HT1080 (cell line): Measurements from ENCODE around the gene ADARB1. TPM values are rescaled to one million over a fixed set of nuclear protein-coding genes. Genes with fewer than 3 reads are reported as not detected.

Experiments used
- DNase-seq: peaks from one replicate; pipeline ENCODE4 v3.0.0-alpha.2; 2015; ENCODE audit warnings: low read depth
- total RNA-seq: library from RNA; depleted of rRNA; stranded (reverse); fragments of >200 nt; shearing (Covaris generic); gene quantifications from 2 replicates; pipeline ENCODE4 v1.2.3, GENCODE V29; 2014; rRNA removed

ADARB1 gene
- total RNA-seq, 1 experiment from 2014 or later, result 22.4 TPM

DNA sequence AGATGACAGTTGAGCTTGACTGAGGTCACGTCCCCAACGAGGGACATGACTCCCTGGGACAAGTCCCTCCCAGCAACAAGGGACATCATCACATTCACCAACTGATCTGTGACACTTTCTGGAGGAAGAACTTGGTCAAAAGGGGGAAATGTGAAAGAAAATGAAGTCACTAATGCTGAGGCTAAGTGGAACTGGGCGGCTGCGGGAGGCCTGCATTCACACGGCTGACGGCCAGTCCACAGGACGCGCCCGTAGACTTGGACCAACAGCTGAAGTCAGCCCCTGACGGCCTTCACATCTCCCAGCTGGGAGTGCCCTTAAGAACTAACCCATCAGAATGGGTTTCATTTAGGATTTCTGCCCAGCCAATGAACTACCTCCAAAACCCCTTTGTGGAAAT, 186.7 kb downstream of the ADARB1 start:
- DNase-seq, result no peak

DNA sequence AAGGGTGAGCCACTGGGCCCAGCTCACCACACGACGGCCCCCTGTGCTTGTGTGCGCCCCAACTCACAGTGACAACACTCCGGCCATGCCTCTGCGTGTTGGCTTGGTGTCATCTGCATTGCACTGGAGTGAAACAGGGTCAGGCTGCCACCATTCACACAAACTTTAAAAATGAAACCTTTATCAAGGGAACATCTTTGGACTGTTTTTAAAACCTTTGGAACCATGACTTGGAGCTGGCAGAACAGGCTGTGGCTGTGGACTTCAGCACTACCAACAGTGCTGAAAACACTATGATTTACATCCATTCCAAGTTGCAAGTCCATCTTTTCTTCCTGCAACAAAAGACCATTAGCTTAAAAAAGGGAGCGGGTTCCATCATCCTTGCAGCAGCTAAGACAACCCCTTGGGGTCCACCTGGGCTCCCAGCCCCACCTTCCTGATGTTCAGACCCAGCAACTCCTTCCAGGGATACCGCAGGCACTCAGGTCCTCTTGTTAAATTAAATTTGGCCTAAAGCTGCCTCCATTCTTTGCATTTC, 187.7 kb downstream of the ADARB1 start:
- DNase-seq, result no peak

DNA sequence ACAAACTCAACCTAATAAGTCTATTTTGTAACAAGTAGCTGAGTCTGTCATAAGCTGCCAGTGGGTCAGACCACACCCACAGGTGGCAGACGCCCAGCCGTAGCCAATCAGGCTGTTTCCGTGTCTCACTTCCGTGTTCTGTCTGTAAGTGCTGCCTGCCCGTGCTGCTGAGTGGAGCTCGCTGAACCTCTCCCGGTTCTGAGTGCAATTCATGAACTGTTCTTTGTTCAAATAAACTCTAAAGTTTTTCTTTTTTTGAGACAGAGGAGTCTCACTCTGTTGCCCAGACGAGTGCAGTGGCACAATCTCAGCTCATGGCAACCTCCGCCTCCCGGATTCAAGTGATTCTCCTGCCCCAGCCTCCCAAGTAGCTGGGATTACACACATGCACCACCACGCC, 188.2 kb downstream of the ADARB1 start:
- DNase-seq, result no peak

DNA sequence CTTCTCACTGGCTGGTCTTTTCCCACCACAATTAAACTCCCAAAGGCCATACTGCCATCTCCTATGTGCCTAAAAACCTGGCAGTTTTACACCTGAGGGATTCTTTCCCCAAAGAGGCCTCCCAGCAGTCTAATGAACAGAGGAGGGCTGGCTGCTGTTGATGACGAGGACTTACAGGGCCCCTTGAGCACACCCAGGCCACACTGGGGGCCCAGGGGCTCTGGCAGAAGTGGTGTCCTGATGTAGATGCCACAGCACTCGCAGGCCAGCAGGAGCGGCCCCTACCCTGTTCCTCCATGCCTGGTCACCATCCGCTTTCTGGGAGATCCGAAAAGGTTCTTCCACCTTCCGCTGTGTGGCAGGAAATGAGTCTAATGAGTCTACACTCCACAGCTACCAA, 189.2 kb downstream of the ADARB1 start:
- no peak for DNase-seq

DNA sequence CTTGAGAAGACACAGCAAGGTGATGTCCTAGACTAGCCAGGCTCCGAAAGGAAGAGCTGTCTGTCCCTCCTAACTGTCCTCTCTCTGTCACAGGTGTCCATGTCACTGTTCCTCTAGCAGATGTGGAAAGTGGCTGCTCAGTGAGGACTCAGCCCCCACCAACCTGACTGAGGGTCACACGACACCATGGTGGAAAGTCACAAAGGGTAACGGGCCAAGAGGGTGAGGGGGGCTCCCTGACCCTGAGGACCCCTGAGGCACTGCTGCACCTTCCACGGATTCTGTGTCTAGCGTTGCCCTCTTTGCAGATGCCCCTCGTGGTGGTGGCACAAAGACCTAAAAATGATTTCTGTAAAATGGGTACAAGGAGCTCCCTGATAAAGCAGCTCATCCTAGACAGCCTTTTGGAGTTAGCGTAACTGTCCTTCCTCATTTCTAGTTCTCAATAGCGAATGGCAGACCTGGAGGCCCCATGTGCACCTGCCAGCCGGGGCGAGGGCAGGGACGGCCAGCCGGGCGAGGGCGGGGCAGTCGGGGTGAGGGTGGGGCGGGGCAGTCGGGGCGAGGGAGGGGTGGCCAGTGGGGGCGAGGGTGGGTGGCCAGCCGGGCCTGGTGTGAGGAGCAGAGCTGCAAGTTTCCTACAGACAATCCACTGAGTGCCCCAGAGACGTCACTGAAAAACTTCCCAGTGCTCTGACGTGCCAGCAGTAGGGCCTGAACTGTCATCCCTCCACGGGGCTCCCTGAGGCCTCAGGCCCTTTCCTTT, 189.9 kb downstream of the ADARB1 start:
- DNase-seq, result no peak

DNA sequence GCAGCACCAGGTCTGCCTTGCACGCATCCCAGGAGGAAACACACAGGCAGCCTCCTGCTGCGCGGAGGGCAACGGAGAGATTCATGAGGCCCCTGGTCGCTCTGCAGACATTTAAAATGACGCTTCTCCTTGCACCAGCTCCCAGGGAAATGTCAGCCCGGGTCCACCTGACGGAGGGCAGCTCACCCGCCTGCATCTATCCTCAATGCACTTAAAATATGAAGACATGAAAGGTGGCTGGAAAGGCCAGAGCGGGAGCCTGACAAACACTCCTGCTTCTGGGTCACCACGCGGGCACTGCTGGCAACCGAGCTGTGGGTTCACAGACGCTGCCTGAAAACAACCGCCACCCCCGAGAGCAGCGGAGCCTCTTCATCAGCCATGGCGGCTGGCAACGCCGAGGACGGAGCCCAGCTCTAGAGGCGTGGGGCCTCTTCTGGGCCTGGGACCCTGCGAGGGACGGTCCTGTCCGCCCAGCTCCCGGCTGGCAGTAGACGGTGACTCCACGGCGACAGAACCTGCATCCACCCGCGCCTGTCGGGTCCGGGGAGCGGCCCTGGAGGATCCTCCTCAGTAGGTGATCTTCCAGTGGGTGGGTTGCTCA, 190.6 kb downstream of the ADARB1 start:
- DNase-seq, result no peak

DNA sequence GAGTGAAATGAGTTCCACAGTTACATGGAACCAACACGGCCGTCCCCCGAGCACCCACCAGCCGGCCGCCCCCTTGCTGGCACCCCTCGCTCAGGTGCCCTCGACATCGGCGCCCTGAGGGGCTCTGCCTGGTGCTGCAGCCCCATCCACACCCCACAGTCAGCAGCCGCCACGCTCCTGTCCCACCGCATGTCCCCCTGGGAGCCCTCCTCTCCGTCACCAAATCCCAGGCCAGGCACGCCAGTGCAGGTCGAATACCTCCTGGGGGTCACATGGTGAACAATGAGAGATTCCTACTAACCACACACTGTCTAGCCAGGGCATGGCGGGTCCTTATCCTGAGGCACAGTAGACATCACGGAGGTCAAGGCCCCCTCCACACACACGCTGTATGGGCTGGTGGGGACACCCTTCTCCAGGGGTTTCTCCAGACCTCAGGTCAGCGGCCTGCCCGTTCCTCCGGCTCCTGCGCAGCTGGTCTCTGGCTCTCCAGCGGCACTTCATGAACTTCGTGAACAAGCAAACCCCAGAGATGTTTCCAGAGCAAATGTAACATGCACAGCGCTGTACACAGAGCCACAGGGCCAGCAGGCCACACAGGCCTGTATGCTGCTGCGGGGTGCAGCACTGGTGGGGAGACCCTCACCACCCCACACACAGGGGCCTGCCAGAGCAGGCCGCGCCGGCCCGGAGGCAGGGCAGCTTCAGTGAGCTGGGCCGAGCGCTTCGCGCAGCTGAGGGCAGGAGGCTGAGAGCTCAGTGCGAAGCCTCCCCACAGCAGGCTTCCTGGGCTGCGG, 191.5 kb downstream of the ADARB1 start:
- DNase-seq, result no peak

DNA sequence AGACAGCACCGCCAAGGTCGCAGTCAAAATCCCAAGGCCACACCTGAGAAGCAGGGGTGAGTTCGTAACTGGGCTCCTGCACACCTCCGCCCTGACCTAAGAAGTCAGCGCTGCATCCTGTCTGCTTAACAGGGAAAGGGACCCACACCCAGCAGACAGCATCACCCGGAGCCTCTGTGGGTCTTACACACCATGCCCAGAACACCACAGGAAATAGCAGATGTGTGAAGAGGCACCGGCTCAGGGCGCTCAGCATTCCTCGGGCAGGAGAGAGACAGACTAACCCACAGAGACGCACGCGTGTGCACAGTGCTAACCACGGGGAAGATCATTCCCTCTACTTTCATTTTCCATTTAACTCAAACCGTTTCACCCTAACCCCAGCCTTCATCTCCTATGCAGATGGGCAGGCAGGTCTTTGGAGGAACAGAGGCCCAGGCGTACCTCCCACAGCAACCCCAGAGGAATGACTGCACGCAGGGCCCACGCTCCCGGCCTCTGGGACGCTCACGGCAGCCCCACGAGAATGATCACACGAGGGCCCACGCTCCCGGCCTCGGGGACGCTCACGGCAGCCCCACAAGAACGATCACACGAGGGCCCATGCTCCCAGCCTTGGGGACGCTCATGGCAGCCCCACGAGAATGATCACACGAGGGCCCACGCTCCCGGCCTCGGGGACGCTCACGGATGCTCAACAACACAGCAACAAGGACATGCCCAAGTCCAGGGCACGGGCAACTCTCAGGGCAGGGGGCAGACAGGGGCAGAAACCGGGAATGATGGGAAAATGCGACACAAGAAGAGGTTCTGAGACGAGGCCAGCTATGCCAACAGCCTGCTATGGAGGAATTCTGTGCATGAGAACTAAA, 192.4 kb downstream of the ADARB1 start:
- DNase-seq, result no peak

DNA sequence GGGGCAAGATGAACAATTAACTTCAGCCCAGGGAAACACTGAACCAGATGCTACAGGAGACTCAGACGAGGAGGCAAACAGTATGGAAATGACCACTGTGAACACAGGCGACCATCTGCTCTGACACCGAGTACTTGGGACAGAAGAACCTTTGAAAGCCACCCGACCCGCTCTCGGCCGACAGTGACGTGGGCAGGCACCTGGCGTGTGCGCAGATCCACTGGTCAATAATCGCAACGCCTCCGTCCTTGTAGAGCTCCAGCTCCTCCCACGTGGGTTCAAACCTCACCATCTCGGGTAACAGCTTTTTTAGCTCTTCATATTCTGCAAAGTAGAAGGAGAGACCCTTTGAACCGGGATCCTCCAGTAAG, 193.0 kb downstream of the ADARB1 start:
- no peak for DNase-seq

DNA sequence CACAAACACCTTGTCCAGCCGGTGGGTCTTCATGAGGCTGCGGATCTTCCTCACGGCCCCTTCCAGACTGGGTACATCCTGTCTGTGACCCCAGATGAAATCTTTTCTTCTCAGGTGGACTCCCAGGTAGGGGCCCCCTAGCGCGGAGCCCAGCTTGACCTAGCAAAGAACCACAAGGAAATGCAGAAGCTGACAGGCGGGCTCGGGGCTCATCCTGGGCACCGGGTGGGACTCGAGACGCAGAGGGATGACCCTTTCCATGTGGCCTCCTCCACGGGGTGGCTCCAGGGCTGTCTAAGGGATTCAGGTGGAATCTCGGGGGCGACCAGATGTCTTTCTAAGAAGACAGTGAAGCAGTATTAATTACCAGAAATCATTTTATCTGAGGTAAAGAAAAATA, 195.5 kb downstream of the ADARB1 start:
- DNase-seq, result no peak

DNA sequence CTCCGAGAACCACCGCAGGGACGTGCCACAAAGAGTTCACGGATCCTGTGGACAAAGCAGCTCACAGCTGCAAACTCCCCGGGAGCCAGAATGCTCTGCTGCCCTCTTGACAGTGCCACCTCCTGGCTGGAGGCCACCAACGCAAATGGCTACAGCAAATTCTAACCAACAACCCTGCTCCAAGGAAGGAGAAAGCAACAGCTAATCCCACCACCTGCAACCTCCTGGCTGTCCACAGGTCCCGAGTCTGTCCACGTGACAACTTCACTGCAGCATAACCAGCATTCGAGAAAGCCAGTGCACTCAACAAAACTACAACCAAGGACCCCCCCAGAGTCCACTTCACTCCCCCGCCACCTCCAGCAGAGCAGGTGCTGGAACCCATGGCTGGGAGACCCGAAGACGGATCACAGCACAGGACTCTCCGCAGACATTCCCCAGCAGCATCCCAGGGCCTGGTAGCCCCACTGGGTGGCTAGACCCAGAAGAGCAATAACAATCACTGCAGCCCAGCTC, 196.0 kb downstream of the ADARB1 start:
- DNase-seq, result no peak

Other genes with a start within 250 kb of the ADARB1 start
- 377 and 408 TPM in 2 replicates for gene PTTG1IP, start 200.9 kb upstream of the ADARB1 start, total RNA-seq
- gene ITGB2, start 153.7 kb upstream of the ADARB1 start, total RNA-seq, result 1.6 and 1.8 TPM in 2 replicates
- 26.3 and 31.2 TPM in 2 replicates for gene SLX9, start 134.6 kb upstream of the ADARB1 start, total RNA-seq
- gene POFUT2, start 213.3 kb downstream of the ADARB1 start, total RNA-seq, result 19.4 and 36.5 TPM in 2 replicates